Panc1 (cell line): ENCODE measurements around the gene KDM4B.

Experiments
- POLR2AphosphoS5 ChIP-seq: IDR thresholded peaks from 2 replicates; pipeline ENCODE4 v1.6.1; 2012; ENCODE audit warnings: mild to moderate bottlenecking, low read depth, low read length, moderate library complexity
- SIN3A ChIP-seq: IDR thresholded peaks from 2 replicates; pipeline ENCODE4 v1.6.1; 2012; ENCODE audit warnings: low read depth, mild to moderate bottlenecking, low read length, moderate library complexity, borderline replicate concordance; ENCODE audit not compliant: insufficient read depth
- TCF7L2 ChIP-seq: IDR thresholded peaks from 2 replicates; pipeline ENCODE4 v1.6.1; 2011; ENCODE audit warnings: mild to moderate bottlenecking, low read depth, low read length, inconsistent platforms
- TF ChIP-seq, protein P1 (sequence below): fragments of 450-650 bp; IDR thresholded peaks from 2 replicates; pipeline ENCODE4 v1.5.1; 2017; ENCODE audit warnings: mild to moderate bottlenecking
- TF ChIP-seq, protein P2 (sequence below), 2 experiments: IDR thresholded peaks; 2 replicates each; pipeline ENCODE4 v1.6.1; 2011 to 2012; ENCODE audit warnings: low read depth in 2 of 2, control low read depth in 1 of 2, low read length in 1 of 2, mild to moderate bottlenecking in 1 of 2, moderate library complexity in 1 of 2; ENCODE audit not compliant: insufficient read depth in 1 of 2

DNA sequence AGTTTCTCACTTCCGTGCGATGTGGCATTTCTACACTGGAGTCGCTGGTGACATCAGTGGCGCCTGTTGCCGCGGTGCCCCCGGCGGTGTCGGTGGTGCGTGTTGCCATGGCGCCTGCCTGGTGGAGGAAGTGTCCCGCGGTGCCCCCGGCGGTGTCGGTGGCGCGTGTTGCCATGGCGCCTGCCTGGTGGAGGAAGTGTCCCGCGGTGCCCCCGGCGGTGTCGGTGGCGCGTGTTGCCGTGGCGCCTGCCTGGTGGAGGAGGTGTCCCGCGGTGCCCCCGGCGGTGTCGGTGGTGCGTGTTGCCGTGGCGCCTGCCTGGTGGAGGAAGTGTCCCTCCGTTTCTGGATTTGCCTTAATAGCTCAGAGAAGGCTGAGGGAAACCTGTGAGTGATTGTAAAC is 127.6 kb downstream of the KDM4B start:
- TF ChIP-seq, protein P1, sequence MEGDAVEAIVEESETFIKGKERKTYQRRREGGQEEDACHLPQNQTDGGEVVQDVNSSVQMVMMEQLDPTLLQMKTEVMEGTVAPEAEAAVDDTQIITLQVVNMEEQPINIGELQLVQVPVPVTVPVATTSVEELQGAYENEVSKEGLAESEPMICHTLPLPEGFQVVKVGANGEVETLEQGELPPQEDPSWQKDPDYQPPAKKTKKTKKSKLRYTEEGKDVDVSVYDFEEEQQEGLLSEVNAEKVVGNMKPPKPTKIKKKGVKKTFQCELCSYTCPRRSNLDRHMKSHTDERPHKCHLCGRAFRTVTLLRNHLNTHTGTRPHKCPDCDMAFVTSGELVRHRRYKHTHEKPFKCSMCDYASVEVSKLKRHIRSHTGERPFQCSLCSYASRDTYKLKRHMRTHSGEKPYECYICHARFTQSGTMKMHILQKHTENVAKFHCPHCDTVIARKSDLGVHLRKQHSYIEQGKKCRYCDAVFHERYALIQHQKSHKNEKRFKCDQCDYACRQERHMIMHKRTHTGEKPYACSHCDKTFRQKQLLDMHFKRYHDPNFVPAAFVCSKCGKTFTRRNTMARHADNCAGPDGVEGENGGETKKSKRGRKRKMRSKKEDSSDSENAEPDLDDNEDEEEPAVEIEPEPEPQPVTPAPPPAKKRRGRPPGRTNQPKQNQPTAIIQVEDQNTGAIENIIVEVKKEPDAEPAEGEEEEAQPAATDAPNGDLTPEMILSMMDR, result no peak
- TF ChIP-seq POLR2AphosphoS5 (no peak), SIN3A (no peak), TCF7L2 (no peak)
- TF ChIP-seq, protein P2, sequence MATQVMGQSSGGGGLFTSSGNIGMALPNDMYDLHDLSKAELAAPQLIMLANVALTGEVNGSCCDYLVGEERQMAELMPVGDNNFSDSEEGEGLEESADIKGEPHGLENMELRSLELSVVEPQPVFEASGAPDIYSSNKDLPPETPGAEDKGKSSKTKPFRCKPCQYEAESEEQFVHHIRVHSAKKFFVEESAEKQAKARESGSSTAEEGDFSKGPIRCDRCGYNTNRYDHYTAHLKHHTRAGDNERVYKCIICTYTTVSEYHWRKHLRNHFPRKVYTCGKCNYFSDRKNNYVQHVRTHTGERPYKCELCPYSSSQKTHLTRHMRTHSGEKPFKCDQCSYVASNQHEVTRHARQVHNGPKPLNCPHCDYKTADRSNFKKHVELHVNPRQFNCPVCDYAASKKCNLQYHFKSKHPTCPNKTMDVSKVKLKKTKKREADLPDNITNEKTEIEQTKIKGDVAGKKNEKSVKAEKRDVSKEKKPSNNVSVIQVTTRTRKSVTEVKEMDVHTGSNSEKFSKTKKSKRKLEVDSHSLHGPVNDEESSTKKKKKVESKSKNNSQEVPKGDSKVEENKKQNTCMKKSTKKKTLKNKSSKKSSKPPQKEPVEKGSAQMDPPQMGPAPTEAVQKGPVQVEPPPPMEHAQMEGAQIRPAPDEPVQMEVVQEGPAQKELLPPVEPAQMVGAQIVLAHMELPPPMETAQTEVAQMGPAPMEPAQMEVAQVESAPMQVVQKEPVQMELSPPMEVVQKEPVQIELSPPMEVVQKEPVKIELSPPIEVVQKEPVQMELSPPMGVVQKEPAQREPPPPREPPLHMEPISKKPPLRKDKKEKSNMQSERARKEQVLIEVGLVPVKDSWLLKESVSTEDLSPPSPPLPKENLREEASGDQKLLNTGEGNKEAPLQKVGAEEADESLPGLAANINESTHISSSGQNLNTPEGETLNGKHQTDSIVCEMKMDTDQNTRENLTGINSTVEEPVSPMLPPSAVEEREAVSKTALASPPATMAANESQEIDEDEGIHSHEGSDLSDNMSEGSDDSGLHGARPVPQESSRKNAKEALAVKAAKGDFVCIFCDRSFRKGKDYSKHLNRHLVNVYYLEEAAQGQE (IDR thresholded peaks at IDR 0.05; ENCODE audit: insufficient read depth in 1 of 2, low read depth in 2 of 2, low read length in 1 of 2), result no peak
